ENCODE measurements around the gene PSME2.

Gene PSME2

GRCh38 chr14:24132976-24133375 lies 13.4 kb downstream of the PSME2 start:
- DNase-seq, result no peak

GRCh38 chr14:24132061-24132685 lies 14.2 kb downstream of the PSME2 start:
- peak; percentile 85 for DNase-seq

- no peak for DNase-seq
Observed at GRCh38 chr14:24131549-24131966, 14.9 kb downstream of the PSME2 start.

- no peak for DNase-seq
Observed at GRCh38 chr14:24130717-24131548, 15.5 kb downstream of the PSME2 start.

GRCh38 chr14:24130380-24130716 lies 16.1 kb downstream of the PSME2 start, which contains the start of gene FITM1:
Gene FITM1 (plus strand): TSS chr14:24130659. CDS start chr14:24131564, 905 bp downstream.
- no peak for DNase-seq

GRCh38 chr14:24129410-24129998 lies 16.9 kb downstream of the PSME2 start:
- DNase-seq, result no peak

GRCh38 chr14:24127673-24128072 lies 18.7 kb downstream of the PSME2 start:
- DNase-seq, result no peak

- DNase-seq, result no peak
Observed at GRCh38 chr14:24126939-24127338, 19.5 kb downstream of the PSME2 start.

GRCh38 chr14:24123424-24124417 lies 22.7 kb downstream of the PSME2 start:
- DNase-seq, result no peak

GRCh38 chr14:24122898-24123297 lies 23.5 kb downstream of the PSME2 start:
- DNase-seq, result no peak

- no peak for DNase-seq
Observed at GRCh38 chr14:24122416-24122815, 24.0 kb downstream of the PSME2 start.

- DNase-seq, result no peak
Observed at GRCh38 chr14:24121210-24121609, 25.2 kb downstream of the PSME2 start.

- DNase-seq, result no peak
Observed at GRCh38 chr14:24119691-24120090, 26.7 kb downstream of the PSME2 start.

- DNase-seq, result no peak
Observed at GRCh38 chr14:24117179-24117578, 29.2 kb downstream of the PSME2 start.

- DNase-seq, result no peak
Observed at GRCh38 chr14:24116128-24116814, 30.1 kb downstream of the PSME2 start.

- no peak for DNase-seq
Observed at GRCh38 chr14:24115422-24116127, 30.8 kb downstream of the PSME2 start.

GRCh38 chr14:24114532-24115421 lies 31.6 kb downstream of the PSME2 start, which contains the start of the genes DCAF11 and NRL:
Gene DCAF11 (plus strand): TSS chr14:24114777. CDS start chr14:24115595, 818 bp downstream.
Gene NRL (minus strand): TSS chr14:24114949. CDS start chr14:24082848, 32,101 bp downstream.
- DNase-seq, result peak; percentile 100

- peak; percentile 79 for DNase-seq
Observed at GRCh38 chr14:24113801-24114531, 32.4 kb downstream of the PSME2 start.

- no peak for DNase-seq
Observed at GRCh38 chr14:24113379-24113800, 33.0 kb downstream of the PSME2 start.

Data from DMS153 (cell line).